GM18499 (cell line): Measurements from ENCODE around the gene SLC16A9.
"Not testable (repeated sequence)": the region's sequence is repeated elsewhere in the genome, so short reads cannot be mapped to it uniquely, and the experiment has no call there.

Experiments used
- ATAC-seq: cut with Tn5 transposase; IDR thresholded peaks from one replicate; pipeline ENCODE4 v1.9.1; 2021; ENCODE audit warnings: moderate number of reproducible peaks; ENCODE audit not compliant: insufficient read depth, unreplicated experiment

The SLC16A9 gene, protein sequence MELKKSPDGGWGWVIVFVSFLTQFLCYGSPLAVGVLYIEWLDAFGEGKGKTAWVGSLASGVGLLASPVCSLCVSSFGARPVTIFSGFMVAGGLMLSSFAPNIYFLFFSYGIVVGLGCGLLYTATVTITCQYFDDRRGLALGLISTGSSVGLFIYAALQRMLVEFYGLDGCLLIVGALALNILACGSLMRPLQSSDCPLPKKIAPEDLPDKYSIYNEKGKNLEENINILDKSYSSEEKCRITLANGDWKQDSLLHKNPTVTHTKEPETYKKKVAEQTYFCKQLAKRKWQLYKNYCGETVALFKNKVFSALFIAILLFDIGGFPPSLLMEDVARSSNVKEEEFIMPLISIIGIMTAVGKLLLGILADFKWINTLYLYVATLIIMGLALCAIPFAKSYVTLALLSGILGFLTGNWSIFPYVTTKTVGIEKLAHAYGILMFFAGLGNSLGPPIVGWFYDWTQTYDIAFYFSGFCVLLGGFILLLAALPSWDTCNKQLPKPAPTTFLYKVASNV

DNA sequence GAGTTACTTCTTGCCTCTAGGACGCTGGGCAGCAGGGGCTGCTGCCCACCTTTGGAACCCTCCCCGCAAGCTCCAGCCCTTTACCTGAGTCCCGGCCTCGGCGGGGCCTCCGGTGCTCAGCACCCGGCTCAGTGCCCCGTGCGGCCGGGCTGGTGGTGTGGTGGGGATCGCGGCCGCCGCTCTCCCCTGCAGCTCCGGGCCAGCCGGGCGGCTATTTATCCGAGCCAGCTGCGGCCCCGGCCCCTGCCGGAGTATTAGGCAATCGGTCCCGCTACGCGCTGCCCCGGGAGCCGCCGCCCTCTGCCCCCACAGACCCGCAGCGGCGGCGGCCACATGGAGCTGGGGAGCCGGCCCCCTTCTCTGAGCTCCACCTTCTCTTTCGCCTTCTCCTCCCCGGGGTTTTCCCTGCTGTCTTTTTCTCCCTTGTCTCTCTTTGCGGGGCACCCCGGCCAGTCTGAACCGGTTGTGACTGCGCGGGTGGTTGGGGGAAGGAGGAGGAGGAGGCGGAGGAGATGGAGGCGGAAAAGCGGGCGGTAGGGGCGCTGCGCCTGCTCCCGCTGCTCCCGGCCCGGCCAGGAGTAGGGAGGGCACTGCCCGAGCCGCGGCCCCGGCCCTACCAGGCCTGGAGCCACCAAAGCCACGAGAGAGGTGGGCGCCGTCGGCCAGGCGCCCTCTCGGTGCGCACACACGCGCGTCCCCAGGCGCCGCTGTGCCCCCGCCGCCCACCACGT lies at the start of gene SLC16A9:
SLC16A9 (minus strand) TSS at position 456 of the 731 bp plus-strand sequence. CDS start 25,559 bp downstream, outside the sequence.
- peak; percentile 65 for ATAC-seq

DNA sequence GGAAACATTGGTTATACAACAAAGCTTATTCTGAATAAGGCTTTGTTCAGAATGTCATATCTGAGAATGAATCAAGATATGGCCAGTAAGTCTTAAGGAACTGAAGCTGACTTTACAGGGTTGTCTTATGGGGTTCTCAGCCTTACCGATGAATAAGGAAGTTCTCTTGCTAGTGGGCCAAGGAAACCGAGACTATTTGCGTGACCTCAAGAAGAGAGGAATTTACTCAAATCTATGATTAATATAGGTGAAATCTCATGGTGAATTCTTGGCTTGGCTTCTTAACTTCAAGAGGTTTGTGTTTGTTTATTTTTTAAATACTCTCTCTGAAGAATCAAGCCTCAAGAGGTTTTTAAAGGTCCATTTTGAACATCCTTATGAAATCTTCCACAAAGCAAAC lies 48.3 kb upstream of the SLC16A9 start:
- no peak for ATAC-seq

DNA sequence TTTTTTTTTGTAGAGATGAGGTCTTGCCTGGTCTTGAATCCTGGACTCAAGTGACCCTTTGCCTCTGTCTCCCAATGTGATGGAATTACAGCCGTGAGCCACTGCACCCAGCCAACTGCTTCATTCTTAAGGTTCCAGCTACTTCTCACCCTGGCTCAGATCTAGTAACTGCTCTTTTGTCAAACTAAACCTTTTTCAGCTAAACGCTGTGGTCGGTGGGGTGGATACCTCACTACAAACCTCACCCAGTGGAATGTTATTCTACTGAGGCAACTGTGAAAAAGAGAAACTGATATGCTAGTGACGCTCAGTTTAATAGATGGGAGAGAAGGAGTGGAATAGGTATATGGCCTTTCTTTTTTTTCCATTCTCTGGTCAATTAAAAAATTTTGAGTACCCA lies 45.3 kb upstream of the SLC16A9 start:
- no peak for ATAC-seq

DNA sequence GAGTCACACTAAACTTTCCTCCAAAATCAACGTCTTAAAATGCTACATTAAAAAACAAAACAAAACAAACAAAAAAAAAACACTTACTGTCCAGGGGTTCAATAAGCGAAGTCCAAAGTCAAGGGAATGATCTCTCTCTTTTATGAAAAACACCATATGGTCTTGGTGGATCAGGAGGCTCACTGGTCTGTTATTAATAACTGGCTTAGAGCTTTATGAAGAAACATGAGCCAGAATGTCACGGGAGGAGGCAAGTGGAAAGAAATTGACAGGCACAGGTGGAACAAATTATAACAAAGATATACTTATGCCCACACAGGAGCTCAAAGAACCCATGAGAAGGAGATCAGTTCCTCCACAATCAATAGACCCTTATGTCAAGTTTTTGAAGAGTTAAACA lies 43.6 kb upstream of the SLC16A9 start, which contains the start of gene MRLN:
MRLN (minus strand) TSS at position 189 of the 400 bp plus-strand sequence.
- ATAC-seq: no peak

DNA sequence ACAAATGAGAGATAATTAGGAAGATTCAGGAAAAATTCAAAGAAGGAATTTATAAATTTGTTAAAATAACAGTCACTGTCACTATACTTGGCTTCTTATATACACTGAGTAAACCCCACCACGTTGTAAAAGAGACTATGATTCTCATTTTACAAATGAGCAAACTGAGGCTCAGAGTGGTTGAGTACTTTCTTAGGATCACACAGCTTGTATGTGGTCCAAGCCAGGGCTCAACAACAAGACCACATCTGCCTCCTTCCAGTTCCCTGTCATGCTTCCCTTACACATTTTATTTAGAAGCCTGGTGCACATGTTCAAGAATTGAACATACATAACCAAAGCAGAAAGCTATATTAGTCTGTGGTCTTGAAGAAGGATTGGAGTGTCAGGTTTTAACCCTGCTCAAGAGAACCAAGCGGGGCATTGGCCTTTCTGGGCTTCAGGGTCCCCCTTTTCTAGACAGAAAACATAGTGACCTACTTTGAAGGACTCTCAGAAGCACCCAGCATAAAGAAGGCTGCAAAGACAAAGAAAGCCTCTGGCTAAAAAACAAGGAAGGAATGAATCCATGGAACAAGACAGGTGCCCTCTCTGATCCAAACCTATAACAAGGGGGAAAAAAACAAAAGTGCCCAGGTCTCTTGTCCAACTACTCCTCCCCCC lies 42.8 kb upstream of the SLC16A9 start:
- ATAC-seq: no peak

DNA sequence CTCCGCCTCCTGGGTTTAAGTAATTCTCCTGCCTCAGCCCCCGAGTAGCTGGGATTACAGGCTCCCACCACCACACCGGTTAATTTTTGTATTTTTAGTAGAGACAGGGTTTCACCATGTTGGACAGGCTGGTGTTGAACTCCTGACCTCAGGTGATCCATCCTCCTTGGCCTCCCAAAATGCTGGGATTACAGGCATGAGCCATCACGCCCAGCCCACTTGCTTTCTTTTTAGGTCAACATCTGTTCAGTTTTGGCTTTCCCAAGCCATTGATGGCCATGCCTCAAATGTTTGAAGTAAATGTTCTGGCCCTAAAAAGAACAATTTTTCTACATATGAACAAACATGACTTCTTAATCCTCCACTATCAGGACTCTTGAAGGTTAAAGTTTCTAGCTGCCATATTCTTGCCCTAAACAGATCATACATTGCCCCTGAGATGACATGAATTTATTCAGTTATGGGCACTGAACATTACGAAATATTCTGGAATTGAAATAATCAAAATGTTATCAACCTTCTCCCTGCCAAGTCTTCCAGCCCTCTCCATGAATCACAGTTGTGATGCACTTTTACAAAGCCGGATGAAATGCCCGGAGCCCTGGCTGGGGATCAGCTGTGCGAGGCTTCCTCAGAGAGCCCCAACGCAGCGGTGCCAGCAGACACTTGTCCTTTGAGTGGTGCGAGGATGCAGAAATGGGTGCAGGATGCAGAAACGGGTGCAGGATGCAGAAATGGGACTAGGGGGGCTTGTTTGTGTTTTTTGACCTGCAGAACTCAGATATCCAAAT lies 40.7 kb upstream of the SLC16A9 start:
- ATAC-seq: no peak

DNA sequence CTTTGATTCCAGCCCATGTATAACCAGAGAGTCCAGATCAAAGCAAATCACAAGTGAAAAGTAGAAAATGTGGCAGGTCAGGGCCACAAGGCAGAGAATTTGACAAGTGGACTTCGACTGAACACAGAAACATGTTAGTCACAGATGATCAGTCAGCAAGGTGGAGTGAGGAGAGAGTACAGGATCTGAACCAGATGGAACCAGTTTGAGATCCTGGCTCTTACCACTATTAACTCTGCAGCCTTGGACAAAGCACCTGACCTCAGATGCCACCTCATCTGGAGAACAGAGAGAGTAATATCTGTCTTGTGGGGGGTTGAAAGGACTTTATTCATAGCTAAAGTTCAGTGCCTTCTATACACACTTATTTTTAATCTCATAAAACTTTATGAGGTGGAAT lies 39.2 kb upstream of the SLC16A9 start:
- ATAC-seq: no peak

DNA sequence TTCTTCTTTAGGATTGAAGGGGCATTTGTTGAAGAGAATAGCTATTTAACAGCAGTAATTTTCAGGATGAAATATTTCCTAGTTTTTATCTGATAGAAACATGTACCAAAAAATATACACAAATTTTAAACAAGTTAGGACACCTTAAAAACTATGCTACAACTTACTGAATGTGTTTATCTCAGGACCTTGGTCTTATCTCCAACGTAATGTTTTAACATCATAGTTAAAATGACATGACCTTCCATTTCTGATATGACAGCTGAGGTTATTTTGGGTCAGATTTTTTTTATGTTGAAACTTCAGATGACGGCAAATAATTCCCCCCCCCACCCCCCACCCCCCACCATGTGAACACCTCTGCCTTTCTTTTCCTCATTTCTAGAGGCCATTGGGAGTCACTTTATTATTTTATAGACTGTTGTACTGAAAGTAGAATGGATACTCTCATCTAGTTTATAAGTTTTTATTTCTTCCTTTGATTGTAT lies 35.6 kb upstream of the SLC16A9 start:
- no peak for ATAC-seq

DNA sequence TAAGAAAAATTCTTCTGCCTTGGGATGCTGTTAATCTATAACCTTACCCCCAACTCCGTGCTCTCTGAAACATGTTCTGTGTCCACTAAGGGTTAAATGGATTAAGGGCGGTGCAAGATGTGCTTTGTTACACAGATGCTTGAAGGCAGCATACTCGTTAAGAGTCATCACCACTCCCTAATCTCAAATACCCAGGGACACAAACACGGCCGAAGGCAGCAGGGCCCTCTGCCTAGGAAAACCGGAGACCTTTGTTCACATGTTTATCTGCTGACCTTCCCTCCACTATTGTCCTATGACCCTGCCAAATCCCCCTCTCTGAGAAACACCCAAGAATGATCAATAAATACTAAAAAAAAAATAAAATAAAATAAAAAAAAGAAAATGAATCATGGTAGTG lies 35.1 kb upstream of the SLC16A9 start:
- ATAC-seq: not testable (repeated sequence)

DNA sequence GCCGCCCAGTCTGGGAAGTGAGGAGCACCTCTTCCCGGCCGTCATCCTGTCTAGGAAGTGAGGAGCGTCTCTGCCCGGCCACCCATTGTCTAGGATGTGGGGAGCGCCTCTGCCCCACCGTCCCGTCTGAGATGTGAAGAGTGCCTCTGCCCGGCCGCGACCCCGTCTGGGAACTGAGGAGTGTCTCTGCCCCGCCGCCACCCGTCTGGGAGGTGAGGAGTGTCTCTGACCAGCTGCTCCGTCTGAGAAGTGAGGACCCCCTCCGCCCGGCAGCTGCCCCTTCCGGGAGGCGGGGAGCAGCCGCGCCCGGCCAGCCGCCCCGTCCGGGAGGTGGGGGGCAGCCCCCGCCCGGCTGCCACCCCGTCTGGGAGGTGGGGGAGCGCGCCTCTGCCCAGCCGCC lies 34.5 kb upstream of the SLC16A9 start:
- ATAC-seq: not testable (repeated sequence)

DNA sequence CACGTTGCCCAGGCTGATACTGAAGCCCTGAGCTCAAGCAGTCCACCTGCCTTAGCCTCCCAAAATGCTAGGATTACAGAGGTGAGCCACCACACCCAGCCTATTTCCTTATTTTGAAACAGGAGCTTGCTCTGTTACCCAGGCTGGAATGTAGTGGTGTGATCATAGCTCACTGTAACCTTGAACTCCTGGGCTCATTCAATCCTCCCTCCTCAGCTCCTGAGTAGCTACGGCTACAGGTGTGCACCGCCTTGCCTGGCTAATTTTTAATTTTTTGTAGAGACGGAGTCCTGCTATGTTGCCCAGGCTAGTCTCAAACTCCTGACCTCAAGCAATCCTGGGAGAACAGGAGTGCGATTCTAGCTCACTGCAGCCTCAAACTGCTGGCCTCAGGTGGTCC lies 31.9 kb upstream of the SLC16A9 start:
- no peak for ATAC-seq

DNA sequence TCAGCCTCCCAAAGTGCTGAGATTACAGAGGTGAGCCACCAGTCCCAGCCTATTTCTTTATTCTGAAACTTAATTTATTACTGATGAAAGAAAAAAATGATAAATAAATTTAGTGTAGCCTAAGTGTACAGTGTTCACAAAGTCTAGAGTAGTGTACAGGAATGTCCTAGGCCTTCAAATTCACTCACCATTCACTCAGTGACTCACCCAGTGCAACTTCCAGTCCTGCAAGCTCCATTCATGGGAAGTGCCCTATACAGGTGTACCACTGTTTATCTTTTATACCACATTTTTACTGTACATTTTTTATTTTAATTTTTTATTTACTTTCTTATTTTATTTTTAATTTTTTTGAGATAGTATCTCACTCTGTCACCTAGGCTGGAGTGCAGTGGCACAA lies 31.4 kb upstream of the SLC16A9 start:
- ATAC-seq: no peak

DNA sequence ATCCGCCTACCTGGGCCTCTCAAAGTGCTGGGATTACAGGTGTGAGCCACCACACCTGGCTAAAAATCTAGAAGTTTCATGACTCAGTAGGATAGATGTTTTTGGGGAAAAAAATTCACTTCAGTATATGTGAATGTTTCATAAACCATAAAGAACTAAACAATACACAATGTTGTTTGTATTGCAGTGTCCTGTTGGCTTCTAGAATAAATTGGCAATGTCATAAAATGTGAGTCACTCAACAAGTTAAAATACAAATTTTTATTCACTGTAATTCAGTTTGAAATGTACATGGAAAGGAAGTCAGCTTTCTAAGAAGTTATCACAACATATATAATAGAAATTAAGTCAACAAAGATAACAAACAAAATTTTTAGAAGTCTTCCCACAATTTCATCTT lies 27.1 kb upstream of the SLC16A9 start:
- ATAC-seq: no peak

DNA sequence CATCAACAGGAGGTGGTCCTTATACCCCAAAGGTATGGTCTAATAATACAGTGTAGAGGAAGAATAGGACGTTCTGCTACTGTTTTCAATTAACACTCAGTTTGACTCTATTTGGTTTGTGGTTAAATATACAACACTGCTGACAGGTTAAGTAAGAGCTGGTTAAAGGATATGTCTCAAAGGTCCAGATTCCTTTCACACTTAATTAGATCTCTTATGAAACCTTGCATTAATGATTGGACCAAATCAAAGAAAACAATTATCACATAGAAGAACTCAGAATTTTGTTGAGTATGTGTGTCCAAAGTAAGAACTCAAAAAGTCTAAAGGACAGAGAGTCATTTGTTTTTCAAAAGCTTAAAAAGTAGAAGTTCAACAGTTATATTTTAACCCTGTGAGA lies 25.6 kb upstream of the SLC16A9 start:
- no peak for ATAC-seq

DNA sequence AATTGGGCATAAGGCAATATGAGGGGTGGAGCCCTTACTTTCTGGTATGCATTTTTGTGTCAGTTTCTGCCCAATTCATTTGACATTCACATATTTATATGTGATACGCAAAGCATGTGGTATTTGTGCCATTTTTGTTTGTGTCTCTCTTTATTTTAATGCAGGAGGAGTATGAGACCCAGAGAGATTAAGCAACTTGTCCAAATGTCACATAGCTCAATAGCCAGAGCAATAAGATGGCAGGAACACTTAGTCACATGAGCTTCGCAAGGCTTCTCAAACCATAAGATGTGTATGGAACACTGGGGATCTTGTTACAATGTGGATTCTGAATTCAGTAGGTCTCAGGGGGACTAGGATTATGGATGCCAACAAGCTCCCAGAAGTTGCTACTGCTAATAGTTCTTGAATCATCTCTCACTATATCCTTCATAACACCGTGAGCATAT lies 24.4 kb upstream of the SLC16A9 start:
- no peak for ATAC-seq

DNA sequence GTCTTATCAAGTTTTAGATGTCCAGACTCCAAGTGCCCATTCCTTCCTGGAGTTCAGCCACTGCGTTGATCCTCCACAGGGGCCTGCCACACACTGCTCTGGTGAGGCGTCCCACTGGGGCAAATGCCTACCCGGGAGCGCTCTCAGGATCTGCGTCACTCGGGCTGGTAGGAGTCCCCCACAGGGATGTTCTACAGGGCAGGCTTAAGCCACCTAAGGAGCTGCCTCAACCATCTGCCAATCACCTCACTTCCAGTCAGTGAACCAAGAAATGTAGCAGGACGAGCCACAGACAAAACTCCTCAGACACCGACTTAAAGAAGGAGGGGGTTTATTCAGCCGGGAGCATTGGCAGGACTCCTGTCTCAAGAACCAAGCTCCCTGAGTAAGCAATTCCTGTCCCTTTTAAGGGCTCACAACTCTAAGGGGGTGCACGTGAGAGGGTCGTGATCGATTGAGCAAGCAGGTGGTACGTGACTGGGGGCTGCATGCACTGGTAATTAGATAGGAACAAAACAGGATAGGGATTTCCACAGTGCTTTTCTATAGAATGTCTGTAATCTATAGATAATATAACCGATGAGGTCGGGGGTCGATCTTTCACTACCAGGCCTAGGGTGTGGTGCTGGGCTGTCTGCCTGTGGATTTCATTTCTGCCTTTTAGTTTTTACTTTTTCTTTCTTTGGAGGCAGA lies 23.8 kb upstream of the SLC16A9 start:
- not testable (repeated sequence) for ATAC-seq

DNA sequence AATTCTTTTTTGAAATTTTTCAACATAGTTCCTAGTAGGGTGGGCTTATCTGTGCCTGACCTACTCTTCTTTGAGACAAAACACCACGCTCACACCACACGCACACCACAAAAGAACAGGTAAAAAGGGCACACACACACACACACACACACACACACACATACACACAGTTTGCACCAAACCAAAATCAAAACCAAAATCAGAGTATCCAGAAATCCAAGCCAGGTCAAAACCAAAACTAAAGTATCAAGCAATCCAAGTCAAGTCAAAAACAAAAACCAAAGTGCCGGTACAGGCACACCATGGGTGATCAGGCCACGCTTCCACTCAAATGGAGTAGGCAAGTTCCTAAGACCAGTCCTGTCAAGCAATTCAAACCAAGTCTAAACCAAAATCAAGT lies 23.2 kb upstream of the SLC16A9 start:
- ATAC-seq: not testable (repeated sequence)

DNA sequence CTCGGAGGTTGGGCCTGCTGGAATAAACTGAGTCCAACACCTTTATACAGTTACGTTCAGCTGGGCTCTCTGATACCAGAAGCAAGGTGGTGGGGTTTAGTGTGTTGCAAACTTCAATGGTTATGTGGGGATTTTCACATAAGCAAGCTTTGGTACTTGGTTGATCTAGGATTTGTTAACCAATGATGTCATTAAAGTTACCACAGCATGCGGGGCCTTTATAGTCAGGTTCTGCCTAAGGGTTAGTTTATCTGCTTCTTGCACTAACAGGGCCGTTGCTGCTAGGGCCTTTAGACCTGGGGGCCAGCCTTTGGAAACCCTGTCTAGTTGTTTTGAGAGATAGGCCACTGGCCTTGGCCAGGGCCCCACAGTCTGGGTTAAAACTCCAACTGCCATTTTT lies 19.5 kb upstream of the SLC16A9 start:
- not testable (repeated sequence) for ATAC-seq
